HEK293 (cell line): Measurements from ENCODE around the gene UBTD1.
"Not testable (repeated sequence)": the region's sequence is repeated elsewhere in the genome, so short reads cannot be mapped to it uniquely, and the experiment has no call there.

Source experiments
- CTCF ChIA-PET: fragments of 350-600 bp; formaldehyde crosslinking; extraction: SDS; loops from one replicate; lab custom pipeline; 2021; ENCODE audit warnings: antibody characterized with exemption; lab: Yijun Ruan, JAX
- POLR2A ChIA-PET: fragments of 300-600 bp; formaldehyde crosslinking; extraction: SDS; loops from one replicate; lab custom pipeline; 2020; ENCODE audit warnings: antibody characterized with exemption, inconsistent platforms; lab: Yijun Ruan, JAX
- H3K27ac ChIP-seq: fragments of 200-500 bp; sonication (Bioruptor generic); 2 replicates; pipeline ENCODE4 v1.5.1; 2014; ENCODE audit warnings: low read depth, low read length, control low read depth, inconsistent platforms; ENCODE audit errors: extremely low read depth
- H3K36me3 ChIP-seq, 2 experiments: fragments of 200-500 bp in 1 of 2; sonication (Bioruptor generic) in 1 of 2; 1 replicate in 1 of 2; 2 replicates in 1 of 2; pipeline ENCODE4 v1.5.1; 2014 to 2017; ENCODE audit warnings: inconsistent platforms in 2 of 2, low read length in 2 of 2; ENCODE audit not compliant: control insufficient read depth in 2 of 2, insufficient read depth in 1 of 2
- H3K4me1 ChIP-seq: fragments of 200-500 bp; sonication (Bioruptor generic); 2 replicates; pipeline ENCODE4 v1.5.1; 2014; ENCODE audit warnings: mild to moderate bottlenecking, low read length, inconsistent platforms; ENCODE audit not compliant: control insufficient read depth, insufficient read depth
- H3K4me3 ChIP-seq: 2 replicates; pipeline ENCODE4 v1.5.1; 2011; ENCODE audit warnings: low read depth, mild to moderate bottlenecking, control low read depth, low read length, moderate library complexity
- H3K9me3 ChIP-seq: fragments of 200-500 bp; sonication (Bioruptor generic); 2 replicates; pipeline ENCODE4 v1.5.1; 2014; ENCODE audit warnings: low read depth, low read length, inconsistent platforms; ENCODE audit not compliant: control insufficient read depth, insufficient read depth
- MZF1 ChIP-seq: fragments of 450-650 bp; formaldehyde crosslinking; IDR thresholded peaks from 2 replicates; pipeline ENCODE4 v1.5.1; 2017; ENCODE audit warnings: missing biosample characterization, missing genetic modification characterization, borderline replicate concordance
- ZBTB1 ChIP-seq: fragments of 450-650 bp; formaldehyde crosslinking; IDR thresholded peaks from 2 replicates; pipeline ENCODE4 v1.5.1; 2016; ENCODE audit warnings: missing biosample characterization, missing genetic modification characterization
- ZBTB20 ChIP-seq: fragments of 450-650 bp; formaldehyde crosslinking; IDR thresholded peaks from 2 replicates; pipeline ENCODE4 v1.5.1; 2016; ENCODE audit warnings: missing biosample characterization, missing genetic modification characterization
- ZBTB8A ChIP-seq: fragments of 450-650 bp; formaldehyde crosslinking; IDR thresholded peaks from 2 replicates; pipeline ENCODE4 v1.5.1; 2016; ENCODE audit warnings: missing biosample characterization, missing genetic modification characterization
- ZNF138 ChIP-seq: fragments of 450-650 bp; formaldehyde crosslinking; IDR thresholded peaks from 2 replicates; pipeline ENCODE4 v1.5.1; 2016; ENCODE audit warnings: missing biosample characterization, missing genetic modification characterization, borderline replicate concordance
- ZNF140 ChIP-seq: fragments of 450-650 bp; formaldehyde crosslinking; IDR thresholded peaks from 2 replicates; pipeline ENCODE4 v1.5.1; 2016; ENCODE audit warnings: missing biosample characterization, missing genetic modification characterization
- ZNF202 ChIP-seq: fragments of 450-650 bp; formaldehyde crosslinking; IDR thresholded peaks from 2 replicates; pipeline ENCODE4 v1.5.1; 2016; ENCODE audit warnings: missing biosample characterization, missing genetic modification characterization, borderline replicate concordance
- ZNF24 ChIP-seq: fragments of 450-650 bp; formaldehyde crosslinking; IDR thresholded peaks from 2 replicates; pipeline ENCODE4 v1.5.1; 2016; ENCODE audit warnings: missing biosample characterization, missing genetic modification characterization
- ZNF292 ChIP-seq: fragments of 450-650 bp; formaldehyde crosslinking; IDR thresholded peaks from 2 replicates; pipeline ENCODE4 v1.5.1; 2016; ENCODE audit warnings: low read depth, missing biosample characterization, missing genetic modification characterization, borderline replicate concordance
- ZNF341 ChIP-seq: fragments of 450-650 bp; formaldehyde crosslinking; IDR thresholded peaks from 2 replicates; pipeline ENCODE4; 2016; ENCODE audit warnings: low read depth, missing biosample characterization, missing genetic modification characterization
- ZNF354C ChIP-seq: fragments of 450-650 bp; formaldehyde crosslinking; IDR thresholded peaks from 2 replicates; pipeline ENCODE4 v1.5.1; 2016; ENCODE audit warnings: missing biosample characterization, missing genetic modification characterization, low read depth, borderline replicate concordance
- ZNF394 ChIP-seq: fragments of 450-650 bp; formaldehyde crosslinking; IDR thresholded peaks from 2 replicates; pipeline ENCODE4 v1.5.1; 2016; ENCODE audit warnings: missing biosample characterization, missing genetic modification characterization, mild to moderate bottlenecking, moderate library complexity, borderline replicate concordance
- ZNF501 ChIP-seq: fragments of 450-650 bp; formaldehyde crosslinking; IDR thresholded peaks from 2 replicates; pipeline ENCODE4 v1.5.1; 2016; ENCODE audit warnings: missing biosample characterization, missing genetic modification characterization
- ZNF555 ChIP-seq: fragments of 450-650 bp; formaldehyde crosslinking; conservative IDR thresholded peaks from 2 replicates; pipeline ENCODE4 v1.5.1; 2017; ENCODE audit warnings: missing biosample characterization, mild to moderate bottlenecking, missing genetic modification characterization, inconsistent platforms
- ZNF623 ChIP-seq: fragments of 450-650 bp; formaldehyde crosslinking; IDR thresholded peaks from 2 replicates; pipeline ENCODE4 v1.5.1; 2016; ENCODE audit warnings: missing biosample characterization, missing genetic modification characterization
- ZNF664 ChIP-seq: fragments of 450-650 bp; formaldehyde crosslinking; IDR thresholded peaks from 2 replicates; pipeline ENCODE4 v1.5.1; 2016; ENCODE audit warnings: missing biosample characterization, missing genetic modification characterization
- TF ChIP-seq, protein P1 (sequence below): fragments of 450-650 bp; formaldehyde crosslinking; IDR thresholded peaks from 2 replicates; pipeline ENCODE4 v1.5.1; 2016; ENCODE audit warnings: missing biosample characterization, missing genetic modification characterization
- TF ChIP-seq, protein P2 (sequence below): fragments of 450-650 bp; formaldehyde crosslinking; IDR thresholded peaks from 2 replicates; pipeline ENCODE4 v1.5.1; 2017; ENCODE audit warnings: missing biosample characterization, missing genetic modification characterization
- TF ChIP-seq, protein P3 (sequence below): fragments of 450-650 bp; formaldehyde crosslinking; IDR thresholded peaks from 2 replicates; pipeline ENCODE4 v1.5.1; 2016; ENCODE audit warnings: missing biosample characterization, missing genetic modification characterization
- TF ChIP-seq, protein P4 (sequence below): fragments of 450-650 bp; formaldehyde crosslinking; IDR thresholded peaks from 2 replicates; pipeline ENCODE4 v1.5.1; 2016; ENCODE audit warnings: missing biosample characterization, missing genetic modification characterization
- TF ChIP-seq, protein P5 (sequence below): fragments of 450-650 bp; formaldehyde crosslinking; IDR thresholded peaks from 2 replicates; pipeline ENCODE4 v1.5.1; 2016; ENCODE audit warnings: missing biosample characterization, missing genetic modification characterization

Gene UBTD1

DNA sequence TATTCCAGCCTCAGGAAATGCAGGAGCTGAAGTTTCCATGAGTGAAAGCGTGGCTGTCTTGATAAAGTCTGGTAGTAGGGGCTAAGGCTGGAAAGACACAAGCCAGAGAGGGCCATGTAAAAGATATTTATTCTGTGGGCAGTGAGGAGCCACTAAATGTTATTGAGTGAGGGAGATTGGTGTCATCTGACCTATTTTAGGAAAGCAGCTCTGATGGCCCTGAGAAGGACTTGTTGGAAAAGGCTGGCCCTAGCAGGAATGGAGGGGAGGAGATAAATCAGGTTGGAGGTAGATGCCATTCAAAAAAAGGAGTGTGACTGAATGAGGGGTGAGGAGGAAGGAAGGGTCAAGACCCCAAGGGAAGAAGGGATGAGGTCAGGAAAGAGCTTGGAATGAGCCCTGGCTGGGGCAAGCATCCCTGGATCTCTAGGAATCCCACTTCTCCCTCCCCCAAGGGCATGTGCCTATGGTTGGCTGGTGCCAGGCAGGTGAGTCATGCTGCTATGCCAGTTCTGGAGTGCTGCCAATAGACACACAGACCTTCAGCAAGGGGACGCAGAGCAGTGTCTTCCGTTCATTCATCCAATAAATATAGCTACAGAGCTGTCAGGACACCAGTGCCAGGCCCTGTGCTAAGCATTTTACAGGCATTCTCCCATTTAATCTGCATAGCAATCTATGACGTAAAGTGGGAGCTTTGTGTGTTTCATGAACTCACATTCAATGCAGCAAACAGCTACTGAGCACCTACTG is 75.8 kb downstream of the UBTD1 start (continued):
- TF ChIP-seq, protein P1, sequence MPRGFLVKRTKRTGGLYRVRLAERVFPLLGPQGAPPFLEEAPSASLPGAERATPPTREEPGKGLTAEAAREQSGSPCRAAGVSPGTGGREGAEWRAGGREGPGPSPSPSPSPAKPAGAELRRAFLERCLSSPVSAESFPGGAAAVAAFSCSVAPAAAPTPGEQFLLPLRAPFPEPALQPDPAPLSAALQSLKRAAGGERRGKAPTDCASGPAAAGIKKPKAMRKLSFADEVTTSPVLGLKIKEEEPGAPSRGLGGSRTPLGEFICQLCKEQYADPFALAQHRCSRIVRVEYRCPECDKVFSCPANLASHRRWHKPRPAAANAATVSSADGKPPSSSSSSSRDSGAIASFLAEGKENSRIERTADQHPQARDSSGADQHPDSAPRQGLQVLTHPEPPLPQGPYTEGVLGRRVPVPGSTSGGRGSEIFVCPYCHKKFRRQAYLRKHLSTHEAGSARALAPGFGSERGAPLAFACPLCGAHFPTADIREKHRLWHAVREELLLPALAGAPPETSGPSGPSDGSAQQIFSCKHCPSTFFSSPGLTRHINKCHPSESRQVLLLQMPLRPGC (tag by site-specific recombination): 0 out of 2 replicates have a peak, but pooled peaks have one; percentile 19
- no peak for TF ChIP-seq ZNF664 (tag by site-specific recombination)

DNA sequence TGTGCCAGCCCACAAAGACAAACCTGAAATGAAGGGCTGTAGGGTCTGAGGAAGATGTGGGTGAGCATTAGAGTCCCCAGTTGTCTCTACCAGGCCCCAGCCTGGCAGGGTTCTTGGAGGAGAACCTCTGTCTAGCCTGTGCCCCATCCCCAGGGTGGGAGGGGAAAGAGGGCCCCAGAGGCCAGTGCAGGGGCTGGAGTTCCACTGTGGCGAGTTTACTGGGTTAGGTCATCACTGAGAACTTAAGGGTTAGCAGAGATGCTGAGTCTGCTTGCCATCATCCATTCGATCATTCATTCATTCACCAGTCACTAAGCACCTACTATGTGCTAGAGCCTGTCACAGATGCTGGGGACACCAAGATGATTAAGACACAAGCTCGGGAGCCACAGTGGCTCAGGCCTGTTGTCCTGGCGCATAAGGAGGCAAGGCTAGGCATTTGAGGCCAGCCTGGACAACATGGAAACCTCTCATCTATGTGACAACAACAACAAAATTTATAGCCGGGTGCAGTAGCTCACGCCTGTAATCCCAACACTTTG is 76.5 kb downstream of the UBTD1 start:
- CTCF ChIA-PET: interaction anchor here (0.8 to 5.1 kb wide), 13 partner anchors 9 to 134 kb away, joined by 3 to 78 read pairs (median 4); partner anchors contain the start of gene HOGA1
- Histone ChIP-seq H3K4me3 (no peak overlapping the region), H3K9me3 (no peaks in the 10 kb centered on the region), H3K27ac (no peak overlapping the region), H3K36me3 (peaks cover 0 to 3% of the 10 kb centered on the region in 2 experiments; a peak in 1 of 3 replicates), H3K4me1 (peaks cover 6% of the 10 kb centered on the region)
- TF ChIP-seq ZNF24 (tag by site-specific recombination): peak; percentile 87
- TF ChIP-seq ZNF555 (tag by site-specific recombination): no peak
- peak; percentile 67 for TF ChIP-seq ZBTB20 (tag by site-specific recombination)
- TF ChIP-seq, all 188 proteins: peak for 2
- POLR2A ChIA-PET: interaction anchor here (0.9 kb wide), 1 partner anchor 9 kb away, joined by 5 read pairs; the partner anchor contains the start of gene HOGA1

DNA sequence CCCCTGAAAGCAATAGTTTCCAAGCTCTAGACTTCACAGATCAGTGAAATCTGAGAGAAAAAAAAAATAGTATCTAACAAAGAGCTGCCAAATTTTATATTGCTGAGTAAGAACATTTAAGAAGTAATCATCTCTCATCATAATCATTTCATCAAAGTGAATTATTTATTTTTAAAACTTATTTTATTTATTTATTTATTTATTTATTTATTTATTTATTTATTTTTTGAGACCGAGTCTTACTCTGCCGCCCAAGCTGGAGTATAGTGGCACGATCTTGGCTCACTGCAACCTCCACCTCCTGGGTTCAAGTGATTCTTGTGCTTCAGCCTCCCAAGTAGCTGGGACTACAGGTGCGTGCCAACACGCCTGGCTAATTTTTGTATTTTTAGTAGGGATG is 77.8 kb downstream of the UBTD1 start:
- H3K4me3 ChIP-seq, H3K4me1 ChIP-seq, H3K27ac ChIP-seq, H3K9me3 ChIP-seq, POLR2A ChIA-PET, H3K36me3 ChIP-seq: not testable (repeated sequence)
- CTCF ChIA-PET: interaction anchor here (0.6 to 2.7 kb wide), 5 partner anchors 16 to 216 kb away, joined by 3 to 12 read pairs (median 4); no protein-coding TSS in a partner anchor
- TF ChIP-seq, protein P2, sequence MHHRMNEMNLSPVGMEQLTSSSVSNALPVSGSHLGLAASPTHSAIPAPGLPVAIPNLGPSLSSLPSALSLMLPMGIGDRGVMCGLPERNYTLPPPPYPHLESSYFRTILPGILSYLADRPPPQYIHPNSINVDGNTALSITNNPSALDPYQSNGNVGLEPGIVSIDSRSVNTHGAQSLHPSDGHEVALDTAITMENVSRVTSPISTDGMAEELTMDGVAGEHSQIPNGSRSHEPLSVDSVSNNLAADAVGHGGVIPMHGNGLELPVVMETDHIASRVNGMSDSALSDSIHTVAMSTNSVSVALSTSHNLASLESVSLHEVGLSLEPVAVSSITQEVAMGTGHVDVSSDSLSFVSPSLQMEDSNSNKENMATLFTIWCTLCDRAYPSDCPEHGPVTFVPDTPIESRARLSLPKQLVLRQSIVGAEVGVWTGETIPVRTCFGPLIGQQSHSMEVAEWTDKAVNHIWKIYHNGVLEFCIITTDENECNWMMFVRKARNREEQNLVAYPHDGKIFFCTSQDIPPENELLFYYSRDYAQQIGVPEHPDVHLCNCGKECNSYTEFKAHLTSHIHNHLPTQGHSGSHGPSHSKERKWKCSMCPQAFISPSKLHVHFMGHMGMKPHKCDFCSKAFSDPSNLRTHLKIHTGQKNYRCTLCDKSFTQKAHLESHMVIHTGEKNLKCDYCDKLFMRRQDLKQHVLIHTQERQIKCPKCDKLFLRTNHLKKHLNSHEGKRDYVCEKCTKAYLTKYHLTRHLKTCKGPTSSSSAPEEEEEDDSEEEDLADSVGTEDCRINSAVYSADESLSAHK (tag by site-specific recombination): 0 out of 2 replicates have a peak, but pooled peaks have one; percentile 12
- TF ChIP-seq ZBTB8A (peak; percentile 85), ZNF138 (0 out of 2 replicates have a peak, but pooled peaks have one; percentile 49), ZNF501 (tag by site-specific recombination) (peak; percentile 82; the same call in 1 of the 2 replicates), ZNF292 (tag by site-specific recombination) (peak; percentile 82; the same call in 1 of the 2 replicates), ZNF354C (tag by site-specific recombination) (0 out of 2 replicates have a peak, but pooled peaks have one; percentile 32), ZNF341 (0 out of 2 replicates have a peak, but pooled peaks have one; percentile 32), ZNF623 (tag by site-specific recombination) (peak; percentile 86), ZBTB1 (0 out of 2 replicates have a peak, but pooled peaks have one; percentile 53), ZNF202 (tag by site-specific recombination) (peak; percentile 78; the same call in 1 of the 2 replicates), ZNF394 (tag by site-specific recombination) (peak; percentile 97), MZF1 (tag by site-specific recombination) (peak; percentile 27; the same call in 1 of the 2 replicates), ZNF140 (tag by site-specific recombination) (peak; percentile 93)
- TF ChIP-seq, protein P3, sequence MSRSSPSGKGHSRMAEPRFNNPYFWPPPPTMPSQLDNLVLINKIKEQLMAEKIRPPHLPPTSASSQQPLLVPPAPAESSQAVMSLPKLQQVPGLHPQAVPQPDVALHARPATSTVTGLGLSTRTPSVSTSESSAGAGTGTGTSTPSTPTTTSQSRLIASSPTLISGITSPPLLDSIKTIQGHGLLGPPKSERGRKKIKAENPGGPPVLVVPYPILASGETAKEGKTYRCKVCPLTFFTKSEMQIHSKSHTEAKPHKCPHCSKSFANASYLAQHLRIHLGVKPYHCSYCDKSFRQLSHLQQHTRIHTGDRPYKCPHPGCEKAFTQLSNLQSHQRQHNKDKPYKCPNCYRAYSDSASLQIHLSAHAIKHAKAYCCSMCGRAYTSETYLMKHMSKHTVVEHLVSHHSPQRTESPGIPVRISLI: 0 out of 2 replicates have a peak, but pooled peaks have one; percentile 27
- TF ChIP-seq, protein P4, sequence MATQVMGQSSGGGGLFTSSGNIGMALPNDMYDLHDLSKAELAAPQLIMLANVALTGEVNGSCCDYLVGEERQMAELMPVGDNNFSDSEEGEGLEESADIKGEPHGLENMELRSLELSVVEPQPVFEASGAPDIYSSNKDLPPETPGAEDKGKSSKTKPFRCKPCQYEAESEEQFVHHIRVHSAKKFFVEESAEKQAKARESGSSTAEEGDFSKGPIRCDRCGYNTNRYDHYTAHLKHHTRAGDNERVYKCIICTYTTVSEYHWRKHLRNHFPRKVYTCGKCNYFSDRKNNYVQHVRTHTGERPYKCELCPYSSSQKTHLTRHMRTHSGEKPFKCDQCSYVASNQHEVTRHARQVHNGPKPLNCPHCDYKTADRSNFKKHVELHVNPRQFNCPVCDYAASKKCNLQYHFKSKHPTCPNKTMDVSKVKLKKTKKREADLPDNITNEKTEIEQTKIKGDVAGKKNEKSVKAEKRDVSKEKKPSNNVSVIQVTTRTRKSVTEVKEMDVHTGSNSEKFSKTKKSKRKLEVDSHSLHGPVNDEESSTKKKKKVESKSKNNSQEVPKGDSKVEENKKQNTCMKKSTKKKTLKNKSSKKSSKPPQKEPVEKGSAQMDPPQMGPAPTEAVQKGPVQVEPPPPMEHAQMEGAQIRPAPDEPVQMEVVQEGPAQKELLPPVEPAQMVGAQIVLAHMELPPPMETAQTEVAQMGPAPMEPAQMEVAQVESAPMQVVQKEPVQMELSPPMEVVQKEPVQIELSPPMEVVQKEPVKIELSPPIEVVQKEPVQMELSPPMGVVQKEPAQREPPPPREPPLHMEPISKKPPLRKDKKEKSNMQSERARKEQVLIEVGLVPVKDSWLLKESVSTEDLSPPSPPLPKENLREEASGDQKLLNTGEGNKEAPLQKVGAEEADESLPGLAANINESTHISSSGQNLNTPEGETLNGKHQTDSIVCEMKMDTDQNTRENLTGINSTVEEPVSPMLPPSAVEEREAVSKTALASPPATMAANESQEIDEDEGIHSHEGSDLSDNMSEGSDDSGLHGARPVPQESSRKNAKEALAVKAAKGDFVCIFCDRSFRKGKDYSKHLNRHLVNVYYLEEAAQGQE (tag by site-specific recombination): peak; percentile 77
- TF ChIP-seq, protein P5, sequence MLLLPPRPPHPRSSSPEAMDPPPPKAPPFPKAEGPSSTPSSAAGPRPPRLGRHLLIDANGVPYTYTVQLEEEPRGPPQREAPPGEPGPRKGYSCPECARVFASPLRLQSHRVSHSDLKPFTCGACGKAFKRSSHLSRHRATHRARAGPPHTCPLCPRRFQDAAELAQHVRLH (tag by site-specific recombination): peak; percentile 56; the same call in 1 of the 2 replicates
